Uterus (tissue), 2 donors: ENCODE results near the gene WDR27.

Source experiments
- POLR2A ChIP-seq, 2 donors: fragments of 450-650 bp; IDR thresholded peaks; one replicate each; pipeline ENCODE4 v1.6.1; 2016; ENCODE audit warnings: antibody characterized with exemption in 2 of 2, mild to moderate bottlenecking in 1 of 2, moderate library complexity in 1 of 2
- TF ChIP-seq, protein P1 (sequence below), 4 experiments: fragments of 200-600 bp in 2 of 4; fragments of 450-650 bp in 2 of 4; sonication (generic) in 2 of 4; IDR thresholded peaks; one replicate each; pipeline ENCODE4 v1.5.1; 2016 to 2019; ENCODE audit warnings: antibody characterized with exemption in 4 of 4, mild to moderate bottlenecking in 2 of 4, moderate library complexity in 1 of 4

GRCh38 chr6:169652896-169653295 is 48.9 kb downstream of the WDR27 start:
- TF ChIP-seq POLR2A (IDR thresholded peaks at IDR 0.05) = no peak
- TF ChIP-seq, protein P1, sequence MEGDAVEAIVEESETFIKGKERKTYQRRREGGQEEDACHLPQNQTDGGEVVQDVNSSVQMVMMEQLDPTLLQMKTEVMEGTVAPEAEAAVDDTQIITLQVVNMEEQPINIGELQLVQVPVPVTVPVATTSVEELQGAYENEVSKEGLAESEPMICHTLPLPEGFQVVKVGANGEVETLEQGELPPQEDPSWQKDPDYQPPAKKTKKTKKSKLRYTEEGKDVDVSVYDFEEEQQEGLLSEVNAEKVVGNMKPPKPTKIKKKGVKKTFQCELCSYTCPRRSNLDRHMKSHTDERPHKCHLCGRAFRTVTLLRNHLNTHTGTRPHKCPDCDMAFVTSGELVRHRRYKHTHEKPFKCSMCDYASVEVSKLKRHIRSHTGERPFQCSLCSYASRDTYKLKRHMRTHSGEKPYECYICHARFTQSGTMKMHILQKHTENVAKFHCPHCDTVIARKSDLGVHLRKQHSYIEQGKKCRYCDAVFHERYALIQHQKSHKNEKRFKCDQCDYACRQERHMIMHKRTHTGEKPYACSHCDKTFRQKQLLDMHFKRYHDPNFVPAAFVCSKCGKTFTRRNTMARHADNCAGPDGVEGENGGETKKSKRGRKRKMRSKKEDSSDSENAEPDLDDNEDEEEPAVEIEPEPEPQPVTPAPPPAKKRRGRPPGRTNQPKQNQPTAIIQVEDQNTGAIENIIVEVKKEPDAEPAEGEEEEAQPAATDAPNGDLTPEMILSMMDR (IDR thresholded peaks at IDR 0.05) = no peak
